ENCODE data around the gene MIGA2. TPM values are rescaled to one million over a fixed set of nuclear protein-coding genes. Genes with fewer than 3 reads are reported as not detected.

Gene MIGA2
- total RNA-seq, 2 experiments from 2014 or later, result 27.7 to 37.7 TPM

DNA sequence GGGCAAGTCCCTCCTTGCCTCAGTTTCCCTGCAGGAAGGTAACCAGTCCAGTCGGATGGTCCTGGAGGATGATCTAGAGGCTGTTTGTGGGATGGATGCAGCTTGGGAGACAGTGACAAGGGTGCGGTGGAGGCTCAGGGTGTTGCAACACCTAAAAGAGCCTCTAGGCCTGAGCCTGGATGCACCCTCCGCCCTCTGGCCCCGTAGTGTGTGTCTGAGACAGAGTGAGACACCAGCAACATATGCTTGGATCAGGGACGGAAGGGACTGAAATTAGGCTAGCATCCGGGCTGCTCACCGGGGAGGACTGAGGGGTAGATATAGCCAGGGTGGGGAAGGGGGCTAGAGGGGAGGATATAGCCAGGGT, 73.1 kb downstream of the MIGA2 start:
- H3K4me3 ChIP-seq (ENCODE audit: low read depth, low read length, poor library complexity, severe bottlenecking), result no peak overlapping the region
- no peak overlapping the region for H3K4me2 ChIP-seq (ENCODE audit: low read length)
- no peaks in the 10 kb centered on the region for H3K9me3 ChIP-seq (ENCODE audit: low read length)
- DNase-seq (ENCODE audit: low spot score), result peak; percentile 16
- no peaks in the 10 kb centered on the region for H3K9me2 ChIP-seq (ENCODE audit: insufficient read depth, low read length)
- no peak overlapping the region for H3K27ac ChIP-seq (ENCODE audit: low read depth, low read length, poor library complexity, severe bottlenecking)
- peaks cover 28% of the 10 kb centered on the region for H3K4me1 ChIP-seq (ENCODE audit: insufficient read depth, low read length, poor library complexity, severe bottlenecking)
- no peaks in the 10 kb centered on the region for H4K20me1 ChIP-seq (ENCODE audit: insufficient read depth, low read length)
- intact Hi-C loops (cut with micrococcal nuclease; ENCODE audit: unreplicated experiment), result no loop called here
- H3K79me2 ChIP-seq (ENCODE audit: insufficient read depth, low read depth, low read length), result peaks cover 27% of the 10 kb centered on the region
- BruUV-seq (replicated peaks), result no TSS peak
- H2AFZ ChIP-seq (ENCODE audit: low read length), result no peak overlapping the region
- CTCF ChIA-PET (ENCODE audit: unreplicated experiment), result no interaction called here
- no peaks in the 10 kb centered on the region for H3K36me3 ChIP-seq (ENCODE audit: insufficient read depth, low read length)
- POLR2A ChIA-PET, result no interaction called here
- TF ChIP-seq, protein P1, sequence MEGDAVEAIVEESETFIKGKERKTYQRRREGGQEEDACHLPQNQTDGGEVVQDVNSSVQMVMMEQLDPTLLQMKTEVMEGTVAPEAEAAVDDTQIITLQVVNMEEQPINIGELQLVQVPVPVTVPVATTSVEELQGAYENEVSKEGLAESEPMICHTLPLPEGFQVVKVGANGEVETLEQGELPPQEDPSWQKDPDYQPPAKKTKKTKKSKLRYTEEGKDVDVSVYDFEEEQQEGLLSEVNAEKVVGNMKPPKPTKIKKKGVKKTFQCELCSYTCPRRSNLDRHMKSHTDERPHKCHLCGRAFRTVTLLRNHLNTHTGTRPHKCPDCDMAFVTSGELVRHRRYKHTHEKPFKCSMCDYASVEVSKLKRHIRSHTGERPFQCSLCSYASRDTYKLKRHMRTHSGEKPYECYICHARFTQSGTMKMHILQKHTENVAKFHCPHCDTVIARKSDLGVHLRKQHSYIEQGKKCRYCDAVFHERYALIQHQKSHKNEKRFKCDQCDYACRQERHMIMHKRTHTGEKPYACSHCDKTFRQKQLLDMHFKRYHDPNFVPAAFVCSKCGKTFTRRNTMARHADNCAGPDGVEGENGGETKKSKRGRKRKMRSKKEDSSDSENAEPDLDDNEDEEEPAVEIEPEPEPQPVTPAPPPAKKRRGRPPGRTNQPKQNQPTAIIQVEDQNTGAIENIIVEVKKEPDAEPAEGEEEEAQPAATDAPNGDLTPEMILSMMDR (conservative IDR thresholded peaks at IDR 0.05; ENCODE audit: low read length), result no peak
- no peak for TF ChIP-seq EZH2phosphoT487 (IDR thresholded peaks at IDR 0.05; ENCODE audit: borderline replicate concordance, low read depth, low read length)

DNA sequence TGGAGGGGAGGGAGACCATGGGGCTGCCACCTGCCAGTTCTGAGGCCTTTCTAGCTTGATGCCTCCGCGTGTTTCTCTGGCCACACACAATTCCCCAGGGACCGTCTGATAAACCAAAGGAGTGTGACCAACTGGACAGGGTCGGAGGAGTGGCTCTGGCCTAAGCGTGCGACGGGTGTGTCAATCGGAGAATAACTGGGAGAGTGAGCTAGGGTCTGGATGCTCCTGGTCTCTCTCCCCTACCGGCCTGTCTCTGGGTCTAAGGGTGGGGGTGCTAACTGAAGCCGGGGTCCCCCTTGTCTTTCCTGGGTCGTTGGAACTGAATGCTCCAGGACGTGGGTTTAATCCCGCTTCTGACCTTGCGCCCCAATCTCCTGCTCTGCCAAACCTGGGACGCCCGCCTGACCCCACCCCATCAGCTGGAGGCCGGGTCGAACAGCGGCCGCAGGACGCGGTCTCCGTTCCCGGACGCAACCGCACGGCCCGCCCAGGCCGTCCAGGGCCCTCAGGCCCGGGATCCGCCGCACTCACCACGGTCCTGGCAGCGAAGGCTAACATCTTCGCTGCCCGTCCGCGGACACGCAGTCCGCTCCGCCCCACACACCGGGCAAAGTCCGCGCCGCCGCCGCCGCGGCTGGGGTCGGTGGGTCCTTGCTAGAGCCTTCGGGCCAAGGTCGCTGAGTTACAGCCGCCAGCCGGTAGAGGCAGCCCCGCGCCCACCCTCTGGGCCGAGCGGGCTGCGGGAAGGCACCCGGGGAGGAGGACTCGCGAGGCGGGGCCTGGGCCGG, 73.7 kb downstream of the MIGA2 start:
- intact Hi-C loops (cut with micrococcal nuclease; ENCODE audit: unreplicated experiment), result loop anchor here (2.0 kb wide), 1 partner anchor 29 kb away; the partner anchor contains the start of gene DOLPP1
- H4K20me1 ChIP-seq (ENCODE audit: insufficient read depth, low read length), result no peaks in the 10 kb centered on the region
- H3K27ac ChIP-seq (ENCODE audit: low read depth, low read length, poor library complexity, severe bottlenecking), result no peak overlapping the region
- no peak for TF ChIP-seq EZH2phosphoT487 (IDR thresholded peaks at IDR 0.05; ENCODE audit: borderline replicate concordance, low read depth, low read length)
- TF ChIP-seq, protein P1 (conservative IDR thresholded peaks at IDR 0.05; ENCODE audit: low read length), result no peak
- ChIA-PET POLR2A (no interaction called here), CTCF (ENCODE audit: unreplicated experiment) (no interaction called here)
- peak overlapping the region; percentile 52 for H2AFZ ChIP-seq (ENCODE audit: low read length)
- H3K4me2 ChIP-seq (ENCODE audit: low read length), result peak overlapping the region; percentile 41; the same call in 1 of the 2 replicates
- DNase-seq (ENCODE audit: low spot score), result peak; percentile 16
- no TSS peak for BruUV-seq (replicated peaks)
- H3K36me3 ChIP-seq (ENCODE audit: insufficient read depth, low read length), result no peaks in the 10 kb centered on the region
- H3K4me3 ChIP-seq (ENCODE audit: low read depth, low read length, poor library complexity, severe bottlenecking), result peak overlapping the region; percentile 89
- H3K79me2 ChIP-seq (ENCODE audit: insufficient read depth, low read depth, low read length), result peaks cover 33% of the 10 kb centered on the region
- H3K9me2 ChIP-seq (ENCODE audit: insufficient read depth, low read length), result no peaks in the 10 kb centered on the region
- peaks cover 31% of the 10 kb centered on the region for H3K4me1 ChIP-seq (ENCODE audit: insufficient read depth, low read length, poor library complexity, severe bottlenecking)
- no peaks in the 10 kb centered on the region for H3K9me3 ChIP-seq (ENCODE audit: low read length)

All from OCI-LY7 (cell line).